ENCODE data around the gene SCIN. TPM values are rescaled to one million over a fixed set of nuclear protein-coding genes. Genes with fewer than 3 reads are reported as not detected.

SCIN gene
- total RNA-seq, 6 donors from 2014 or later, result 9.3 to 19.6 (median 15.0) TPM

GRCh38 chr7:12531784-12532183 lies 38.7 kb upstream of the SCIN start:
- ATAC-seq (ENCODE audit: low FRiP score in 2 of 2), result no peak

GRCh38 chr7:12534046-12534445 lies 36.5 kb upstream of the SCIN start:
- H3K9me3 ChIP-seq, result no peaks in the 10 kb centered on the region
- ATAC-seq (ENCODE audit: low FRiP score in 2 of 2) (no peak), DNase-seq (no peak)
- TF ChIP-seq EP300 (IDR thresholded peaks at IDR 0.05) (no peak), POLR2AphosphoS5 (IDR thresholded peaks at IDR 0.05) (no peak), POLR2A (IDR thresholded peaks at IDR 0.05) (no peak), CTCF (IDR thresholded peaks at IDR 0.05) (no peak)
- H3K27ac ChIP-seq, result no peak overlapping the region
- no peak overlapping the region for H3K4me3 ChIP-seq
- no peaks in the 10 kb centered on the region for H3K36me3 ChIP-seq
- H3K27me3 ChIP-seq, result no peaks in the 10 kb centered on the region
- H3K4me1 ChIP-seq, result no peaks in the 10 kb centered on the region
- 64 to 95% methylated on average over 2 of the region's 2 CpGs for WGBS, 2 donors

More at GRCh38 chr7:12531784-12532183, 38.7 kb upstream of the SCIN start:
- 94 to 95% methylated on average over 4 of the region's 4 CpGs for WGBS, 2 donors
- H3K4me3 ChIP-seq, result no peak overlapping the region
- no peak for TF ChIP-seq POLR2AphosphoS5 (IDR thresholded peaks at IDR 0.05)
- no peaks in the 10 kb centered on the region for H3K4me1 ChIP-seq
- no peaks in the 10 kb centered on the region for H3K36me3 ChIP-seq
- no peak overlapping the region for H3K27ac ChIP-seq
- no peak for DNase-seq
- H3K27me3 ChIP-seq, result no peaks in the 10 kb centered on the region
- H3K9me3 ChIP-seq, result no peaks in the 10 kb centered on the region

GRCh38 chr7:12539681-12540080 lies 30.8 kb upstream of the SCIN start:
- H3K27me3 ChIP-seq, result no peaks in the 10 kb centered on the region
- no peak for DNase-seq
- no peaks in the 10 kb centered on the region for H3K4me1 ChIP-seq
- no peaks in the 10 kb centered on the region for H3K9me3 ChIP-seq
- H3K36me3 ChIP-seq, result no peaks in the 10 kb centered on the region
- ATAC-seq (ENCODE audit: low FRiP score in 2 of 2), result no peak
- H3K4me3 ChIP-seq, result no peak overlapping the region
- TF ChIP-seq POLR2AphosphoS5 (IDR thresholded peaks at IDR 0.05) (no peak), POLR2A (IDR thresholded peaks at IDR 0.05) (no peak), EP300 (IDR thresholded peaks at IDR 0.05) (no peak), CTCF (IDR thresholded peaks at IDR 0.05) (no peak)
- H3K27ac ChIP-seq, result no peak overlapping the region

- Histone ChIP-seq H3K27me3 (no peaks in the 10 kb centered on the region), H3K27ac (no peak overlapping the region), H3K4me3 (no peak overlapping the region), H3K36me3 (no peaks in the 10 kb centered on the region), H3K4me1 (no peaks in the 10 kb centered on the region), H3K9me3 (no peaks in the 10 kb centered on the region)
- DNase-seq, result no peak
- 69 to 73% methylated on average over 1 of the region's 1 CpG for WGBS, 2 donors
- TF ChIP-seq CTCF (IDR thresholded peaks at IDR 0.05) (no peak), POLR2AphosphoS5 (IDR thresholded peaks at IDR 0.05) (no peak), POLR2A (IDR thresholded peaks at IDR 0.05) (no peak), EP300 (IDR thresholded peaks at IDR 0.05) (no peak)
- no peak for ATAC-seq (ENCODE audit: low FRiP score in 2 of 2)
Measured at GRCh38 chr7:12540850-12541249, 29.7 kb upstream of the SCIN start.

GRCh38 chr7:12543586-12543985 lies 26.9 kb upstream of the SCIN start:
- Histone ChIP-seq H3K27ac (no peak overlapping the region), H3K9me3 (no peaks in the 10 kb centered on the region), H3K36me3 (no peaks in the 10 kb centered on the region), H3K4me3 (no peak overlapping the region), H3K27me3 (no peaks in the 10 kb centered on the region), H3K4me1 (no peaks in the 10 kb centered on the region)
- DNase-seq, result no peak
- ATAC-seq (ENCODE audit: low FRiP score in 2 of 2), result no peak
- TF ChIP-seq EP300 (IDR thresholded peaks at IDR 0.05) (no peak), POLR2AphosphoS5 (IDR thresholded peaks at IDR 0.05) (no peak), POLR2A (IDR thresholded peaks at IDR 0.05) (no peak), CTCF (IDR thresholded peaks at IDR 0.05) (no peak)
- WGBS, 2 donors, result 68 to 88% methylated on average over 4 of the region's 4 CpGs
